Tibial nerve (tissue), 3 donors: ENCODE measurements around the gene SH2B3.

Experiments used
- POLR2A ChIP-seq, 2 donors: fragments of 450-650 bp; IDR thresholded peaks; one replicate each; pipeline ENCODE4 v1.6.1; 2017; ENCODE audit warnings: antibody characterized with exemption in 2 of 2, mild to moderate bottlenecking in 2 of 2, moderate library complexity in 2 of 2
- TF ChIP-seq, protein P1 (sequence below), 5 experiments: fragments of 200-600 bp in 3 of 5; fragments of 450-650 bp in 2 of 5; sonication (generic) in 3 of 5; IDR thresholded peaks; one replicate each; pipeline ENCODE4 v1.5.1; 2016 to 2019; ENCODE audit warnings: antibody characterized with exemption in 5 of 5, mild to moderate bottlenecking in 3 of 5, moderate library complexity in 2 of 5

DNA sequence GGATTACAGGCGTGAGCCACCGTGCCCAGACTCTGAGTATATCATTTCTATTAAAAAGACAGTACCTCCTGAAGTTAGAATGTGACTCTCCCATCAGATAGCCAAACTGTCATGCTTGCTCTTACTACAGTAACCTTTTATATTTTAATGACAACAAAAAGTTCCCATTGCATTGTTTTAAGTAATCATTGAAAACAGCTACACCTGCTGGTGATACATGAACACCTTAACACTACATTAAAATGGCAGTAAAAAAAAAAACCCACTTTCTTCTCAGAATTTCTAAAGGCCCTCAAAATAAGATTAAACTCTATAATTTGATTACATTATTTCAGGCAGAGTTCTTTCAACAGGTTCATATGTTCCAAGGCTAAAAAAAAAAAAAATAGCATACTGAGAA lies 76.7 kb downstream of the SH2B3 start:
- TF ChIP-seq POLR2A (IDR thresholded peaks at IDR 0.05) = no peak
- TF ChIP-seq, protein P1, sequence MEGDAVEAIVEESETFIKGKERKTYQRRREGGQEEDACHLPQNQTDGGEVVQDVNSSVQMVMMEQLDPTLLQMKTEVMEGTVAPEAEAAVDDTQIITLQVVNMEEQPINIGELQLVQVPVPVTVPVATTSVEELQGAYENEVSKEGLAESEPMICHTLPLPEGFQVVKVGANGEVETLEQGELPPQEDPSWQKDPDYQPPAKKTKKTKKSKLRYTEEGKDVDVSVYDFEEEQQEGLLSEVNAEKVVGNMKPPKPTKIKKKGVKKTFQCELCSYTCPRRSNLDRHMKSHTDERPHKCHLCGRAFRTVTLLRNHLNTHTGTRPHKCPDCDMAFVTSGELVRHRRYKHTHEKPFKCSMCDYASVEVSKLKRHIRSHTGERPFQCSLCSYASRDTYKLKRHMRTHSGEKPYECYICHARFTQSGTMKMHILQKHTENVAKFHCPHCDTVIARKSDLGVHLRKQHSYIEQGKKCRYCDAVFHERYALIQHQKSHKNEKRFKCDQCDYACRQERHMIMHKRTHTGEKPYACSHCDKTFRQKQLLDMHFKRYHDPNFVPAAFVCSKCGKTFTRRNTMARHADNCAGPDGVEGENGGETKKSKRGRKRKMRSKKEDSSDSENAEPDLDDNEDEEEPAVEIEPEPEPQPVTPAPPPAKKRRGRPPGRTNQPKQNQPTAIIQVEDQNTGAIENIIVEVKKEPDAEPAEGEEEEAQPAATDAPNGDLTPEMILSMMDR (IDR thresholded peaks at IDR 0.05) = no peak
